ENCODE data around the gene CYB5R4.
"Not testable (repeated sequence)": the region's sequence is repeated elsewhere in the genome, so short reads cannot be mapped to it uniquely, and the experiment has no call there.

The CYB5R4 gene

GRCh38 chr6:83907623-83908390, 48.3 kb downstream of the CYB5R4 start:
- not testable (repeated sequence) for DNase-seq (ENCODE audit: low read depth, low spot score)

- DNase-seq (ENCODE audit: low read depth, low spot score): no peak
Observed at GRCh38 chr6:83908813-83909212, 49.3 kb downstream of the CYB5R4 start.

GRCh38 chr6:83911278-83911677, 51.8 kb downstream of the CYB5R4 start:
- DNase-seq (ENCODE audit: low read depth, low spot score): no peak

- no peak for DNase-seq (ENCODE audit: low read depth, low spot score)
Observed at GRCh38 chr6:83914953-83915352, 55.5 kb downstream of the CYB5R4 start.

- DNase-seq (ENCODE audit: low read depth, low spot score): no peak
Observed at GRCh38 chr6:83917001-83917400, 57.5 kb downstream of the CYB5R4 start.

GRCh38 chr6:83920017-83920416, 60.5 kb downstream of the CYB5R4 start:
- DNase-seq (ENCODE audit: low read depth, low spot score): no peak

GRCh38 chr6:83921315-83921714, 61.8 kb downstream of the CYB5R4 start:
- no peak for DNase-seq (ENCODE audit: low read depth, low spot score)

GRCh38 chr6:83927470-83927869, 68.0 kb downstream of the CYB5R4 start:
- DNase-seq (ENCODE audit: low read depth, low spot score): no peak

GRCh38 chr6:83928286-83928685, 68.8 kb downstream of the CYB5R4 start:
- DNase-seq (ENCODE audit: low read depth, low spot score): no peak

GRCh38 chr6:83946201-83946833, 86.8 kb downstream of the CYB5R4 start:
- DNase-seq (ENCODE audit: low read depth, low spot score): not testable (repeated sequence)

- DNase-seq (ENCODE audit: low read depth, low spot score): not testable (repeated sequence)
Observed at GRCh38 chr6:83947983-83948382, 88.5 kb downstream of the CYB5R4 start.

GRCh38 chr6:83948851-83949250, 89.4 kb downstream of the CYB5R4 start:
- DNase-seq (ENCODE audit: low read depth, low spot score): no peak

GRCh38 chr6:83951423-83951822, 91.9 kb downstream of the CYB5R4 start:
- DNase-seq (ENCODE audit: low read depth, low spot score): not testable (repeated sequence)

GRCh38 chr6:83952830-83953229, 93.3 kb downstream of the CYB5R4 start:
- no peak for DNase-seq (ENCODE audit: low read depth, low spot score)

GRCh38 chr6:83954371-83954770, 94.9 kb downstream of the CYB5R4 start:
- no peak for DNase-seq (ENCODE audit: low read depth, low spot score)

GRCh38 chr6:83958241-83958685, 98.8 kb downstream of the CYB5R4 start:
- DNase-seq (ENCODE audit: low read depth, low spot score): no peak

GRCh38 chr6:83960664-83961063, 101.2 kb downstream of the CYB5R4 start:
- no peak for DNase-seq (ENCODE audit: low read depth, low spot score)

- no peak for DNase-seq (ENCODE audit: low read depth, low spot score)
Observed at GRCh38 chr6:83962582-83962981, 103.1 kb downstream of the CYB5R4 start.

- DNase-seq (ENCODE audit: low read depth, low spot score): no peak
Observed at GRCh38 chr6:83966539-83966938, 107.0 kb downstream of the CYB5R4 start.

- DNase-seq (ENCODE audit: low read depth, low spot score): no peak
Observed at GRCh38 chr6:83970582-83970981, 111.1 kb downstream of the CYB5R4 start.

GRCh38 chr6:83974409-83975050, 115.0 kb downstream of the CYB5R4 start:
- no peak for DNase-seq (ENCODE audit: low read depth, low spot score)

GRCh38 chr6:83976037-83976755, 116.7 kb downstream of the CYB5R4 start:
- no peak for DNase-seq (ENCODE audit: low read depth, low spot score)

Measured in smooth muscle cell of the brain vasculature (primary cell).